Measurements from ENCODE around the gene INPP4B.
"Not testable (repeated sequence)": the region's sequence is repeated elsewhere in the genome, so short reads cannot be mapped to it uniquely, and the experiment has no call there.

Gene INPP4B

GRCh38 chr4:142405695-142406498, 440.2 kb downstream of the INPP4B start:
- Histone ChIP-seq H3K27ac (peak overlapping the region; percentile 50 to 76), H3K4me3 (peak overlapping the region; percentile 74)
- TF ChIP-seq, protein P1, sequence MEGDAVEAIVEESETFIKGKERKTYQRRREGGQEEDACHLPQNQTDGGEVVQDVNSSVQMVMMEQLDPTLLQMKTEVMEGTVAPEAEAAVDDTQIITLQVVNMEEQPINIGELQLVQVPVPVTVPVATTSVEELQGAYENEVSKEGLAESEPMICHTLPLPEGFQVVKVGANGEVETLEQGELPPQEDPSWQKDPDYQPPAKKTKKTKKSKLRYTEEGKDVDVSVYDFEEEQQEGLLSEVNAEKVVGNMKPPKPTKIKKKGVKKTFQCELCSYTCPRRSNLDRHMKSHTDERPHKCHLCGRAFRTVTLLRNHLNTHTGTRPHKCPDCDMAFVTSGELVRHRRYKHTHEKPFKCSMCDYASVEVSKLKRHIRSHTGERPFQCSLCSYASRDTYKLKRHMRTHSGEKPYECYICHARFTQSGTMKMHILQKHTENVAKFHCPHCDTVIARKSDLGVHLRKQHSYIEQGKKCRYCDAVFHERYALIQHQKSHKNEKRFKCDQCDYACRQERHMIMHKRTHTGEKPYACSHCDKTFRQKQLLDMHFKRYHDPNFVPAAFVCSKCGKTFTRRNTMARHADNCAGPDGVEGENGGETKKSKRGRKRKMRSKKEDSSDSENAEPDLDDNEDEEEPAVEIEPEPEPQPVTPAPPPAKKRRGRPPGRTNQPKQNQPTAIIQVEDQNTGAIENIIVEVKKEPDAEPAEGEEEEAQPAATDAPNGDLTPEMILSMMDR (IDR thresholded peaks at IDR 0.05): no peak
- DNase-seq (ENCODE audit: low spot score): no peak

DNA sequence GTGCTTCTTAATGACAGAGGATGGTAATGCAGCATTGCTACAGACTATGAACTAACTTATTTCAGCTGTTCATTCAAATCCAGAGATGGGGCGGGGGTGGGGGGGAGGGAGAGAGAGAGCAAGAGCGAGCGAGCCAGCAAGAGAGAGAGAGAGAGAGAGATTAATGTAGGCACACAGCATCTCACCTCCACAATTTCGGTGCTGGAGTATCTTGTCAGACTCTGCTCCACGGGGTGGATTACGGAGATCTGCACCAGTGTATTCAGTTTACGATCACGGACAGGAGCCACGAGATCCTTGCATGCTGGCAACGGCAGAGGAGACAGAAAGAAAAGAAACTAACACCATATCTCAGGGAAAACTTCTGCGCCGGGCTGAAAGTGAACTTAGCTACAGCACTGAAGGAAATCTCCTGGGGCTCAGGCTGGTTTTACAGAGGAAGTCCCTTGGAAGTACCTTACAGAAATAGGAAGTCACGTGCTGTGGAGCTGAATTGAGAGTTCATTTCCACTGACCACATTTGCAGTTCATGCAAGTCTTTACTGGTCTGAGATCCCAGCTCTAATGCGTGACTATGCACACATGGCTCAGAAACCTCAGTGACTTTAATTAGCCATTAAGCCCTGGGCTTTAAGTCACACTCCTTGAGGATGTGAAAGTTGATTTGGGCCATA, 440.9 kb downstream of the INPP4B start:
- DNase-seq (ENCODE audit: low spot score): peak; percentile 77
- peak overlapping the region; percentile 50 to 76 for H3K27ac ChIP-seq
- peak overlapping the region; percentile 74 for H3K4me3 ChIP-seq
- TF ChIP-seq, protein P1 (IDR thresholded peaks at IDR 0.05): no peak

GRCh38 chr4:142404191-142404611, 441.9 kb downstream of the INPP4B start:
- TF ChIP-seq, protein P1 (IDR thresholded peaks at IDR 0.05): no peak
- Histone ChIP-seq H3K27ac (peak overlapping the region; percentile 39 to 50), H3K4me3 (peak overlapping the region; percentile 74)
- no peak for DNase-seq (ENCODE audit: low spot score)

GRCh38 chr4:142402900-142403299, 443.2 kb downstream of the INPP4B start:
- no peak for DNase-seq (ENCODE audit: low spot score)
- Histone ChIP-seq H3K4me3 (peak overlapping the region; percentile 7), H3K27ac (peak overlapping the region; percentile 6 to 9)
- TF ChIP-seq, protein P1 (IDR thresholded peaks at IDR 0.05): no peak

- Histone ChIP-seq H3K4me3 (no peak overlapping the region), H3K27ac (no peak overlapping the region)
- no peak for DNase-seq (ENCODE audit: low spot score)
- TF ChIP-seq, protein P1 (IDR thresholded peaks at IDR 0.05): no peak
Observed at GRCh38 chr4:142402156-142402555, 443.9 kb downstream of the INPP4B start.

DNA sequence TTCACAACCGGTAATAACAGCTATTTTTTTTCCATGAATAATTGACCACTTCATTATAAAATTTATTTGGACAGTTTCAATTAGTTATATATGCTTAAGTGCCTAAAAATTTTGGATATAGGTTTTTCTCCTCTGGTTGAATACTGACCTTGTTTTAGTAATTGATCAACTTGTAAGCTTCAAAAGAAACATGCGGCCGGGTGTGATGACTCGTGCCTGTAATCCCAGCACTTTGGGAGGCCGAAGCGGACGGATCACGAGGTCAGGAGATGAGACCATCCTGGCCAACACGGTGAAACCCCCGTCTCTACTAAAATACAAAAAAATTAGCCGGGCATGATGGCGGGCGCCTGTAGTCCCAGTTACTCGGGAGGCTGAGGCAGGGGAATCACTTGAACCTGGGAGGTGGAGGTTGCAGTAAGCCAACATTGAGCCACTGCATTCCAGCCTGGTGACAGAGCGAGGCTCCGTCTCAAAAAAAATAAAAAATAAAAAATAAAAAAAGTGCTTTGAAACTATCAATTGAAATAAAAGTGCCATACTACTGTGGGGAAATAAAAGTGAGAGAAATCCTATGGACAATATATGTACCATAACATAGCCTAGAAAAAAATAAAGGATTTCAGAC, 448.6 kb downstream of the INPP4B start:
- not testable (repeated sequence) for H3K27ac ChIP-seq; H3K4me3 ChIP-seq; DNase-seq (ENCODE audit: low spot score)

DNA sequence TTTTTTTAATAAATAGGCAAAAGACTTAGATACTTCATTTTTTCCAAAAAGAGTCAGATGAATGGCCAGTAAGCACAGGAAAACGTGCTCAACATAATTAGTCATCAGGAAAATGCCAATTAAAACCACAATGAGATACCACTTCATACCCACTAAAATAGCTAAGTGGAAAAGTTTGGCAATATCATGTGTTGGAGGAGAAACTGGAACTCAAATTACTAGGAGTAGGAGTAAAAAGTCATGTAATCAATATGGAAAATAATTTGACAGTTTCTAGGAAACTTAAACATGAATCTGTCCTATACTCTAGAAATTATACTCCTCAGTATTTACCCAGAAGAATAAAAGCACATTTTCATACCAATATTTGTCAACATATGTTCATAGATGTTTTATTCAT, 449.8 kb downstream of the INPP4B start:
- TF ChIP-seq, protein P1 (IDR thresholded peaks at IDR 0.05): no peak
- Histone ChIP-seq H3K27ac (no peak overlapping the region), H3K4me3 (no peak overlapping the region)
- no peak for DNase-seq (ENCODE audit: low spot score)

Data from coronary artery (tissue), 2 donors.